Erythroblast (primary cell): ENCODE data around the gene ANLN.

Experiments used
- GATA1 ChIP-seq: IDR thresholded peaks from 2 replicates; pipeline ENCODE4 v1.6.1; 2011; ENCODE audit warnings: low read depth, mild to moderate bottlenecking, control low read depth, low read length, moderate library complexity
- POLR2A ChIP-seq: IDR thresholded peaks from 2 replicates; pipeline ENCODE4 v1.6.1; 2011; ENCODE audit warnings: mild to moderate bottlenecking, low read length

DNA sequence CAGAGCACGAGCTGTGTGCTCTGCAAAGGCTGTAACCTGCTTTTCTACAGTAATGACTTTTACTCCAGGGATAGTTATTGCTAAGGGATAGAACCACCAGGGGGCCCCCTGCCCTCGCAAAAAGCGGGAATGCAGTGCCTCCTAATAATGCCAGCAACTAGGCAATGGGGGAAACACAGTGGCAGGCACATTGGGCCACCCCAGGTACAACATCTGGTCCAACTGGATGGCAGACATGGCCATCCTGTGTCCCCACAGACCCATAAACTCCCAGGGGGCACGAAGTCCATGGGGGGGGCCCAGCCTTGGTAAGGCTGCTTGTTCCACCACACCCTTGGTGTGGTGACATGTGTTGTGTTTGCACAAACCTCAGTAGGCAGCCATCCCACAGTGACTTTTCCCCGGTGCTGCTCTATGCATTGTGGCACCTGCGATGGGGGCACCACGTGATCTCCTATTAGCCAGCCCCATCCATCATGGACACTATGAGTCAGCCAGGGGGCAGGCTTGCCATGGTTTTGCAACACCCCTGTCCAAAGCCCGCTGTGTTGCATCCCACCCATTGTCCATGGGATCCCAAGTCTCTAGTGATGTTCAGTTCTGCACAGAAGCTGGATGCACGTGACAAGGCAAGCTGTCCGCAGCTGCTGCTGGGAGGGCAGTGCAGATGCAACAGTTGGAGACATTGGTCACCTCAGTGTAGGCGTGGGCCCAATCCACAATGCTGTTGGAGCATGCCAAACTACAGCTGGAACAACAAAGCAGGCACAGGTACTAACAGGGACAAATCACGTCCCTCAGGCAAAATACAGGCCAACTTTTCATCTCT, 84.0 kb downstream of the ANLN start:
- TF ChIP-seq POLR2A (no peak), GATA1 (no peak)
